Measurements from ENCODE around the gene CASS4.
"Not testable (repeated sequence)": the region's sequence is repeated elsewhere in the genome, so short reads cannot be mapped to it uniquely, and the experiment has no call there.

The CASS4 gene

DNA sequence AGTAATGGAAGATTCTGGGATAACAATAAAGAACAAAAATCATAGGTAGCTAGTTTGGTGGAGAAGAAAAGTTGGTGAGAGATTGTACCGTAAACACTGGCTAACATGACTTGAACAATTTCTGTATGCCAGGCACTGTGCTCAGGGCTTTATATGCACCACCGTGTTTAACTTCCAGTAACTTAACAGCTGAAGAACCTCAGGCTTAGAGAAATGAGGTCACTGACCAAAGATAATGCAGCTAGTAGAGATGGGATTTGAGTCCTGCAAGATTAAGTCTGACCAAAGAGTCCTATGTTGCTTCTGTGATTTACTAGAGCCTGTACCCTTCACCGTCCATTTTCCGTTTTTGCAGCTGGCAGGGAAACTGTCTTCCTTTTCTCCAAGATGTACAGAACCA, 16.9 kb upstream of the CASS4 start:
- H3K4me3 ChIP-seq = no peak overlapping the region
- H3K27ac ChIP-seq = no peak overlapping the region
- H3K9me3 ChIP-seq (ENCODE audit: low read depth, low read length) = no peaks in the 10 kb centered on the region
- DNase-seq (ENCODE audit: low read depth, low spot score) = no peak
- peaks cover 61% of the 10 kb centered on the region for H3K36me3 ChIP-seq (ENCODE audit: insufficient read depth, low read length)
- H3K9ac ChIP-seq (ENCODE audit: insufficient read length) = no peak overlapping the region
- TF ChIP-seq EZH2 (IDR thresholded peaks at IDR 0.05) (no peak), FOXP2 (optimal IDR thresholded peaks at IDR 0.05; ENCODE audit: control extremely low read depth, extremely low read length, insufficient read depth) (no peak), POLR2AphosphoS5 (IDR thresholded peaks at IDR 0.05; ENCODE audit: borderline replicate concordance, low read depth, low read length) (no peak)

GRCh38 chr20:56400001-56400640, 11.9 kb upstream of the CASS4 start:
- no peak for TF ChIP-seq EZH2 (IDR thresholded peaks at IDR 0.05)
- H3K36me3 ChIP-seq (ENCODE audit: insufficient read depth, low read length) = peaks cover 94% of the 10 kb centered on the region
- H3K9me3 ChIP-seq (ENCODE audit: low read depth, low read length) = no peaks in the 10 kb centered on the region
- H3K4me3 ChIP-seq = no peak overlapping the region
- H3K9ac ChIP-seq (ENCODE audit: insufficient read length) = no peak overlapping the region
- H3K27ac ChIP-seq = no peak overlapping the region
- DNase-seq (ENCODE audit: low read depth, low spot score) = peak; percentile 32

DNA sequence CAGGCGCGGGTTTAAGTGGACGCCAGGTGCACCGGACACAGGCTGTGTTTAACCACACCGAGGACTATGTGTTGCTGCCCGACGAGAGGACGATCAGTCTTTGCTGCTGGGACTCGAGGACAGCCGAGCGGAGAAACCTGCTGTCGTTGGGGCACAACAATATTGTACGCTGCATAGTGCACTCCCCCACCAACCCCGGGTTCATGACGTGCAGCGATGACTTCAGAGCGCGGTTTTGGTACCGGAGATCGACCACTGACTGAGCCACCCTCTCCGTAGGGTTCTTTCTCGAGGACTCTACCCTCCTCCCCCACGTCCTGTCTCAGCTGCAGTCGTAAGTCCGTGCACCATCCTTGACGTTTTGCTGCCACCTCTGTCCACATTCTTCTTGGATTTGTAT, 8.6 kb upstream of the CASS4 start:
- no peaks in the 10 kb centered on the region for H3K9me3 ChIP-seq (ENCODE audit: low read depth, low read length)
- peaks cover 88% of the 10 kb centered on the region for H3K36me3 ChIP-seq (ENCODE audit: insufficient read depth, low read length)
- H3K4me3 ChIP-seq = no peak overlapping the region
- no peak overlapping the region for H3K27ac ChIP-seq
- TF ChIP-seq EZH2 (IDR thresholded peaks at IDR 0.05) (no peak), FOXP2 (optimal IDR thresholded peaks at IDR 0.05; ENCODE audit: control extremely low read depth, extremely low read length, insufficient read depth) (no peak), POLR2AphosphoS5 (IDR thresholded peaks at IDR 0.05; ENCODE audit: borderline replicate concordance, low read depth, low read length) (no peak)
- DNase-seq (ENCODE audit: low read depth, low spot score) = no peak
- H3K9ac ChIP-seq (ENCODE audit: insufficient read length) = no peak overlapping the region

- not testable (repeated sequence) for H3K9me3 ChIP-seq (ENCODE audit: low read depth, low read length); DNase-seq (ENCODE audit: low read depth, low spot score); H3K27ac ChIP-seq; H3K9ac ChIP-seq (ENCODE audit: insufficient read length); H3K4me3 ChIP-seq
- peaks cover 73% of the 10 kb centered on the region for H3K36me3 ChIP-seq (ENCODE audit: insufficient read depth, low read length)
Observed at GRCh38 chr20:56405356-56405755, 6.7 kb upstream of the CASS4 start.

GRCh38 chr20:56406910-56407309, 5.2 kb upstream of the CASS4 start:
- Histone ChIP-seq H3K36me3 (ENCODE audit: insufficient read depth, low read length) (peaks cover 57% of the 10 kb centered on the region), H3K4me3 (no peak overlapping the region), H3K9me3 (ENCODE audit: low read depth, low read length) (no peaks in the 10 kb centered on the region), H3K27ac (no peak overlapping the region), H3K9ac (ENCODE audit: insufficient read length) (no peak overlapping the region)
- no peak for DNase-seq (ENCODE audit: low read depth, low spot score)
- no peak for TF ChIP-seq FOXP2 (optimal IDR thresholded peaks at IDR 0.05; ENCODE audit: control extremely low read depth, extremely low read length, insufficient read depth)
- TF ChIP-seq EZH2 (IDR thresholded peaks at IDR 0.05) = no peak
- TF ChIP-seq POLR2AphosphoS5 (IDR thresholded peaks at IDR 0.05; ENCODE audit: borderline replicate concordance, low read depth, low read length) = no peak

- Histone ChIP-seq H3K27ac (no peak overlapping the region), H3K4me3 (no peak overlapping the region), H3K9me3 (ENCODE audit: low read depth, low read length) (no peaks in the 10 kb centered on the region), H3K9ac (ENCODE audit: insufficient read length) (no peak overlapping the region), H3K36me3 (ENCODE audit: insufficient read depth, low read length) (peaks cover 37% of the 10 kb centered on the region)
- TF ChIP-seq EZH2 (IDR thresholded peaks at IDR 0.05) (no peak), FOXP2 (optimal IDR thresholded peaks at IDR 0.05; ENCODE audit: control extremely low read depth, extremely low read length, insufficient read depth) (no peak), POLR2AphosphoS5 (IDR thresholded peaks at IDR 0.05; ENCODE audit: borderline replicate concordance, low read depth, low read length) (no peak)
- DNase-seq (ENCODE audit: low read depth, low spot score) = no peak
Observed at GRCh38 chr20:56409521-56409920, 2.5 kb upstream of the CASS4 start.

DNA sequence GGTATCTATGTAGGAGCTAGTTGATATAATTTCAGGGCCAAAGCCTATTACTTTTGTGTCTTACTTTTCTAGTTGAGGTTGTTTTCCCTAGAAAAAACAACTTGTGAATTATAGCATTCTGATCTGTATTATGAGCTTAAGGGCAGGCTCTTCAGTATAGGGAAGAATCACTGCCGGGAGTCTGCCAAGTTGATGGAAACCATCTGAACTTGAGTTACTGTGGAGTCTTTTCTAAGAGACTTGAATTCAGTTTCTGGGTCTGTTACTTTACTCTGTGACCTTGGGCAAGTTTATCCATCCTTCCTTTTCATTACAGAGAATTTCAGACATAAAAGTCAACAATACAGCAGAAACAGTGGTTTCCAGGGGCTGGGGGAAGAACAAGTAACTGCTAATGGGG, 2.1 kb upstream of the CASS4 start:
- Histone ChIP-seq H3K9me3 (ENCODE audit: low read depth, low read length) (no peaks in the 10 kb centered on the region), H3K36me3 (ENCODE audit: insufficient read depth, low read length) (peaks cover 32% of the 10 kb centered on the region), H3K9ac (ENCODE audit: insufficient read length) (no peak overlapping the region), H3K27ac (no peak overlapping the region), H3K4me3 (no peak overlapping the region)
- TF ChIP-seq EZH2 (IDR thresholded peaks at IDR 0.05) = no peak
- TF ChIP-seq FOXP2 (optimal IDR thresholded peaks at IDR 0.05; ENCODE audit: control extremely low read depth, extremely low read length, insufficient read depth) = no peak
- TF ChIP-seq POLR2AphosphoS5 (IDR thresholded peaks at IDR 0.05; ENCODE audit: borderline replicate concordance, low read depth, low read length) = no peak
- no peak for DNase-seq (ENCODE audit: low read depth, low spot score)

- not testable (repeated sequence) for H3K4me3 ChIP-seq; H3K9me3 ChIP-seq (ENCODE audit: low read depth, low read length); H3K27ac ChIP-seq; H3K9ac ChIP-seq (ENCODE audit: insufficient read length); DNase-seq (ENCODE audit: low read depth, low spot score)
- peaks cover 19% of the 10 kb centered on the region for H3K36me3 ChIP-seq (ENCODE audit: insufficient read depth, low read length)
Observed at GRCh38 chr20:56411287-56411686, 773 bp upstream of the CASS4 start.

DNA sequence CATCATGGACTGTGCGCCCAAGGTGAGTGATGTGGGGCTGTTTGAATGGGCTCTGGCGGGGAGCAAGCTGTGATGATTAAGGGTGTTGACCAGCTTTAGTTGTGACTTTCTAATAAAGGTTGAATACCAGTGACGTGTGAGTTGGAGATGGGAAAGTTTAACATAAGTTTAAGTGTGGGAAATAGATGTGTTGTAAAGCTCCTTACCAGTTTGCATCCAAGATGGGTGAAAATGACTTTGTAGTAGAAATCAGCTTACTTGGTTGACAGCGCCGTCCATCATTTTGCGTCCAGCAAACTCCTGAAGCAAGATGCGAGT, 372 bp downstream of the CASS4 start:
- Histone ChIP-seq H3K9me3 (ENCODE audit: low read depth, low read length) (no peaks in the 10 kb centered on the region), H3K4me3 (no peak overlapping the region), H3K9ac (ENCODE audit: insufficient read length) (no peak overlapping the region)

More for the DNA sequence above, 372 bp downstream of the CASS4 start:
- peaks cover 9% of the 10 kb centered on the region for H3K36me3 ChIP-seq (ENCODE audit: insufficient read depth, low read length)
- H3K27ac ChIP-seq = no peak overlapping the region
- DNase-seq (ENCODE audit: low read depth, low spot score) = no peak
- TF ChIP-seq FOXP2 (optimal IDR thresholded peaks at IDR 0.05; ENCODE audit: control extremely low read depth, extremely low read length, insufficient read depth) = no peak
- no peak for TF ChIP-seq EZH2 (IDR thresholded peaks at IDR 0.05)
- no peak for TF ChIP-seq POLR2AphosphoS5 (IDR thresholded peaks at IDR 0.05; ENCODE audit: borderline replicate concordance, low read depth, low read length)
